Loucy (cell line): ENCODE data around the gene SHISA4.

ENCODE experiments used
- H2AFZ ChIP-seq: fragments of 200-600 bp; sonication (generic); 2 replicates; pipeline ENCODE4 v1.6.0; 2016; ENCODE audit warnings: antibody characterized with exemption, mild to moderate bottlenecking, low read length, moderate library complexity
- H3F3A ChIP-seq: fragments of 200-600 bp; 2 replicates; pipeline ENCODE4 v1.6.0; 2016; ENCODE audit warnings: antibody characterized with exemption, low read depth, mild to moderate bottlenecking
- H3K27me3 ChIP-seq: fragments of 200-600 bp; sonication (generic); 2 replicates; pipeline ENCODE4 v1.6.1; 2014; ENCODE audit warnings: low read length, mild to moderate bottlenecking; ENCODE audit not compliant: insufficient read depth, poor library complexity, severe bottlenecking
- H3K36me3 ChIP-seq: fragments of 200-600 bp; sonication (generic); 2 replicates; pipeline ENCODE4 v1.6.1; 2016; ENCODE audit warnings: low read length; ENCODE audit not compliant: insufficient read depth
- H3K4me1 ChIP-seq: fragments of 200-600 bp; sonication (generic); 2 replicates; pipeline ENCODE4 v1.5.1; 2014; ENCODE audit warnings: low read length, mild to moderate bottlenecking; ENCODE audit not compliant: insufficient read depth, poor library complexity, severe bottlenecking
- H3K4me2 ChIP-seq: fragments of 200-600 bp; sonication (generic); 2 replicates; pipeline ENCODE4 v1.6.0; 2014; ENCODE audit warnings: antibody characterized with exemption, low read length, low read depth, mild to moderate bottlenecking; ENCODE audit not compliant: poor library complexity, severe bottlenecking
- H3K4me3 ChIP-seq: fragments of 200-600 bp; sonication (generic); 2 replicates; pipeline ENCODE4 v1.5.1; 2014; ENCODE audit warnings: low read length, mild to moderate bottlenecking, mixed read lengths; ENCODE audit not compliant: poor library complexity, severe bottlenecking
- H3K79me2 ChIP-seq: fragments of 200-600 bp; sonication (generic); 2 replicates; pipeline ENCODE4 v1.6.1; 2014; ENCODE audit warnings: low read length; ENCODE audit not compliant: insufficient read depth
- H3K9ac ChIP-seq: fragments of 200-600 bp; sonication (generic); 2 replicates; pipeline ENCODE4 v1.6.0; 2014; ENCODE audit warnings: mild to moderate bottlenecking, low read depth, low read length, moderate library complexity; ENCODE audit not compliant: poor library complexity, severe bottlenecking
- H3K9me2 ChIP-seq: fragments of 200-600 bp; sonication (generic); replicated peaks from 2 replicates; pipeline ENCODE4 v1.6.1; 2016; ENCODE audit warnings: low read depth, low read length, mixed read lengths
- H3K9me3 ChIP-seq: fragments of 200-600 bp; sonication (generic); 2 replicates; pipeline ENCODE4 v1.6.1; 2014; ENCODE audit warnings: mild to moderate bottlenecking, antibody characterized with exemption, low read length, low read depth; ENCODE audit not compliant: insufficient read depth
- H4K20me1 ChIP-seq: fragments of 200-600 bp; sonication (generic); 2 replicates; pipeline ENCODE4 v1.6.0; 2014; ENCODE audit warnings: antibody characterized with exemption, low read length, mild to moderate bottlenecking; ENCODE audit not compliant: insufficient read depth, poor library complexity, severe bottlenecking
- CTCF ChIP-seq: fragments of 200-600 bp; sonication (generic); conservative IDR thresholded peaks from 2 replicates; pipeline ENCODE4 v1.5.1; 2014; ENCODE audit warnings: mild to moderate bottlenecking, antibody characterized with exemption, low read length
- EZH2phosphoT487 ChIP-seq: fragments of 200-600 bp; IDR thresholded peaks from 2 replicates; pipeline ENCODE4 v1.6.1; 2018; ENCODE audit warnings: antibody characterized with exemption, mild to moderate bottlenecking, moderate library complexity, borderline replicate concordance

Gene SHISA4

GRCh38 chr1:201906336-201906735, 17.6 kb downstream of the SHISA4 start:
- TF ChIP-seq CTCF (no peak), EZH2phosphoT487 (no peak)
- Histone ChIP-seq H3K9ac (no peak overlapping the region), H3K9me2 (no peaks in the 10 kb centered on the region), H2AFZ (no peak overlapping the region), H3K4me2 (no peak overlapping the region), H3F3A (no peaks in the 10 kb centered on the region), H3K4me3 (no peak overlapping the region), H3K27me3 (no peaks in the 10 kb centered on the region), H3K9me3 (no peaks in the 10 kb centered on the region), H3K79me2 (no peaks in the 10 kb centered on the region), H3K4me1 (peaks cover 7% of the 10 kb centered on the region), H4K20me1 (no peaks in the 10 kb centered on the region), H3K36me3 (no peaks in the 10 kb centered on the region)

DNA sequence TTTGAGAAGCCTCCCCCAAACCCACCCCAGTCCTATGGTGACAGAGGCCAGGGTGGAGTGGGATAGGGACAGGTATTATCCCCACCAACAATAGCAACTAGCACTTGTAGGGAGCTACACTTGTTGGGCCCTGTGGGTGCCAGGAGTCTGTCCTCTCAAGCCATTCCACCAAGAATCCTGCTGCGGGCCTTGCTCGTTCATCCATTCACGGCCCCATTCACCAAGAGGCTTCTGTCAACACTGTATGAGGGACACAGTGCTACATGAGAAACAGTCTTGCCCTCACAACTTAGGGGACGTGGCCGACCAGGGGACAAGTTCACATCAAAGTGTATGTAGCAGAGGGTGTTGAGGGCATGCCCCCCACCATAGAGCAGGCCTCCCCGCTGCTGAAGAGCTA, 18.9 kb downstream of the SHISA4 start:
- no peak overlapping the region for H2AFZ ChIP-seq
- no peaks in the 10 kb centered on the region for H3K79me2 ChIP-seq
- H4K20me1 ChIP-seq, result no peaks in the 10 kb centered on the region
- no peak overlapping the region for H3K4me3 ChIP-seq
- H3K36me3 ChIP-seq, result no peaks in the 10 kb centered on the region
- TF ChIP-seq EZH2phosphoT487 (no peak), CTCF (no peak)
- H3K4me1 ChIP-seq, result peaks cover 7% of the 10 kb centered on the region
- H3K9me2 ChIP-seq, result no peaks in the 10 kb centered on the region
- no peak overlapping the region for H3K4me2 ChIP-seq
- no peaks in the 10 kb centered on the region for H3K27me3 ChIP-seq
- H3K9ac ChIP-seq, result no peak overlapping the region
- H3K9me3 ChIP-seq, result no peaks in the 10 kb centered on the region
- H3F3A ChIP-seq, result no peaks in the 10 kb centered on the region

- Histone ChIP-seq H3F3A (no peaks in the 10 kb centered on the region), H3K27me3 (no peaks in the 10 kb centered on the region), H3K9ac (no peak overlapping the region), H3K4me2 (no peak overlapping the region), H3K9me2 (no peaks in the 10 kb centered on the region), H2AFZ (peak overlapping the region; percentile 60; the same call in 1 of the 2 replicates), H3K36me3 (no peaks in the 10 kb centered on the region), H3K79me2 (no peaks in the 10 kb centered on the region), H3K4me1 (peaks cover 11% of the 10 kb centered on the region), H3K4me3 (no peak overlapping the region), H4K20me1 (no peaks in the 10 kb centered on the region), H3K9me3 (no peaks in the 10 kb centered on the region)
- TF ChIP-seq EZH2phosphoT487 (no peak), CTCF (no peak)
These were observed 23.3 kb downstream of the SHISA4 start for GRCh38 chr1:201911826-201912571.
